ENCODE data around the gene SIGLEC6. TPM values are rescaled to one million over a fixed set of nuclear protein-coding genes. Genes with fewer than 3 reads are reported as not detected.

Gene SIGLEC6
- total RNA-seq, 1 experiment from 2014 or later: not detected

- no peak for ATAC-seq
- Histone ChIP-seq H3K4me2 (ENCODE audit: low read length) (no peak overlapping the region), H3K4me3 (replicated peaks in 1 of 2; ENCODE audit: low read depth in 1 of 2, low read length in 2 of 2) (no peak overlapping the region), H3K36me3 (ENCODE audit: control insufficient read depth in 1 of 2, insufficient read depth in 2 of 2, low read length in 2 of 2) (no peaks in the 10 kb centered on the region), H2AFZ (ENCODE audit: low read depth, low read length, poor library complexity, severe bottlenecking) (no peak overlapping the region), H3K4me1 (ENCODE audit: control insufficient read depth in 1 of 2, insufficient read depth in 2 of 2, low read length in 2 of 2) (no peaks in the 10 kb centered on the region; a peak in 1 of 4 replicates), H3K9me2 (ENCODE audit: insufficient read depth) (no peaks in the 10 kb centered on the region), H3K9ac (ENCODE audit: low read length) (no peak overlapping the region), H4K20me1 (ENCODE audit: insufficient read depth) (no peaks in the 10 kb centered on the region), H3K9me3 (ENCODE audit: control insufficient read depth in 1 of 2, insufficient read depth in 1 of 2, low read depth in 1 of 2, low read length in 2 of 2) (no peaks in the 10 kb centered on the region), H3K27me3 (ENCODE audit: insufficient read depth, low read length) (peaks cover 9% of the 10 kb centered on the region; the same call in 1 of the 2 replicates), H3K27ac (ENCODE audit: low read depth, low read length) (no peak overlapping the region), H3K79me2 (ENCODE audit: insufficient read depth, low read length) (no peaks in the 10 kb centered on the region)
- POLR2A ChIA-PET: no interaction called here
- RAD21 ChIA-PET (ENCODE audit: low non-redundant PET in 1 of 2, low total read pairs in 2 of 2, uncharacterized antibody in 2 of 2, unreplicated experiment in 2 of 2): no interaction called here
- intact Hi-C loops (cut with micrococcal nuclease): no loop called here
- TF ChIP-seq EZH2phosphoT487 (IDR thresholded peaks at IDR 0.05; ENCODE audit: borderline replicate concordance): no peak
- no peak for TF ChIP-seq POLR2AphosphoS5 (IDR thresholded peaks at IDR 0.05; ENCODE audit: low read depth, low read length)
- TF ChIP-seq ELF1 (IDR thresholded peaks at IDR 0.05; ENCODE audit: borderline replicate concordance, low read depth): no peak
- TF ChIP-seq ZBTB33 (IDR thresholded peaks at IDR 0.05; ENCODE audit: extremely low read depth, insufficient replicate concordance, low read length): no peak
- no peak for TF ChIP-seq TCF7L2 (IDR thresholded peaks at IDR 0.05; ENCODE audit: borderline replicate concordance, extremely low read depth, insufficient read depth, insufficient read length)
- TF ChIP-seq FOSL1 (IDR thresholded peaks at IDR 0.05; ENCODE audit: low read depth): no peak
- no peak for TF ChIP-seq JUND (IDR thresholded peaks at IDR 0.05)
- no peak for TF ChIP-seq MAX (IDR thresholded peaks at IDR 0.05)
- TF ChIP-seq SRF (IDR thresholded peaks at IDR 0.05; ENCODE audit: low read depth): no peak
- no peak for TF ChIP-seq SIN3A (IDR thresholded peaks at IDR 0.05; ENCODE audit: low read depth)
- TF ChIP-seq CEBPB (IDR thresholded peaks at IDR 0.05; ENCODE audit: low read depth): no peak
- no peak for TF ChIP-seq ZFX (IDR thresholded peaks at IDR 0.05)
- TF ChIP-seq SP1 (IDR thresholded peaks at IDR 0.05; ENCODE audit: low read depth): no peak
- no peak for TF ChIP-seq RAD21 (IDR thresholded peaks at IDR 0.05; ENCODE audit: low read depth)
- no peak for TF ChIP-seq CBX3 (IDR thresholded peaks at IDR 0.05; ENCODE audit: low read depth)
- no peak for TF ChIP-seq EZH2 (IDR thresholded peaks at IDR 0.05)
- TF ChIP-seq ATF3 (IDR thresholded peaks at IDR 0.05): no peak
- no peak for TF ChIP-seq ZNF274 (IDR thresholded peaks at IDR 0.05; ENCODE audit: low read depth, low read length)
- BruUV-seq (replicated peaks): no TSS peak
- CTCF ChIA-PET: no interaction called here
- no peak for DNase-seq (ENCODE audit: low read depth, low spot score)
These were observed 39.9 kb downstream of the SIGLEC6 start for GRCh38 chr19:51491586-51491985.

Measured in HCT116 (cell line).